Measurements from ENCODE around the gene IL4I1.

Gene IL4I1

DNA sequence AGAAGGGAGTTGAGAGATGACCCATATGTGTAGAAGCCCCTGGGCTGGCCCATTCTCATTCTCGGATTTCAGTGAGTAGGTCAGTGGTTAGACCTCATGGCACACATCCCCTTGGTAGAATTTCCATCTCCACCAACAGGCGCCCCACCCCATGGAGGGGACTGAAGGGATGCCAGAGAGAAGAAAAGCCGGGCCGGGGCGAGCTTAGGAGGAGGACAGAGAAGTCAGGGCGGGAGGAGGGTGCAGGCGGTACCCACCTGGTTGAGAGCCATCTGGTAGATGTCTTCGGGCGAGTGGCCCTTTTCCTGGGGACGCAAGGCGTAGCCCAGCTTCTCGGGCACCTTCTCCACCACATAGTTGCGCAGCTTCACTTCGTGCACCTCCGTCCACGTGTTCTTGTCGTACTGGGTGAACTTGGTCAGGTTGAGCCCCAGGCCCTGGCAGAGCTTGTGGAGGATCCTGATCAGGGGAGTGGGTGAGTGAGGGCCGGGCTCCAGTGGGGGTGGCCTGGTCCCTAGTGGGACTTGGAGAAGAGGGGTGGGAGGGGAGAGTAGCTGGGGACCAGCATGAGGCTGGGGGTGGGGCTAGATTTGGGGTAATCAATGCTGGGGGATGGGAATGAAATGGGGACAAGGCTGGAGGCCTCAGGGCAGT lies 2.5 kb downstream of the IL4I1 start:
- Histone ChIP-seq H3K9ac (peak overlapping the region in 2 of 11 experiments; percentile 29 to 82; a peak in 1 of 22 replicates), H3K9me3 (replicated peaks in 1 of 11) (peaks cover 0 to 7% (median 0%) of the 10 kb centered on the region in 11 experiments; a peak in 2 of 22 replicates), H3K27me3 (peaks cover 0 to 14% (median 0%) of the 10 kb centered on the region in 11 experiments; a peak in 6 of 22 replicates), H3K4me2 (peak overlapping the region in 4 of 11 experiments; percentile 7 to 100 (median 64); a peak in 6 of 22 replicates), H3K4me1 (peaks cover 44 to 86% (median 72%) of the 10 kb centered on the region in 10 experiments), H3K36me3 (peaks cover 0 to 32% (median 0%) of the 10 kb centered on the region in 11 experiments; a peak in 5 of 22 replicates), H3K4me3 (0 out of 20 replicates have a peak overlapping the region, but pooled peaks of 1 of the 10 experiments have one; percentile 29), H3K27ac (no peak overlapping the region), H4K20me1 (peaks cover 0 to 25% (median 7%) of the 10 kb centered on the region in 11 experiments; a peak in 11 of 22 replicates)
- no peak for TF ChIP-seq Cebpa-rat (IDR thresholded peaks at IDR 0.05)

GRCh38 chr19:49892716-49893115 lies 4.0 kb downstream of the IL4I1 start:
- Histone ChIP-seq H3K4me3 (no peak overlapping the region), H3K9me3 (replicated peaks in 1 of 11) (peaks cover 0 to 7% (median 0%) of the 10 kb centered on the region in 11 experiments; a peak in 2 of 22 replicates), H3K4me1 (peaks cover 31 to 75% (median 61%) of the 10 kb centered on the region in 10 experiments), H3K9ac (peak overlapping the region in 1 of 11 experiments; percentile 35; a peak in 1 of 22 replicates), H3K36me3 (peaks cover 0 to 39% (median 0%) of the 10 kb centered on the region in 11 experiments; a peak in 5 of 22 replicates), H3K4me2 (peak overlapping the region in 3 of 11 experiments; percentile 41 to 100 (median 88); a peak in 5 of 22 replicates), H4K20me1 (peaks cover 0 to 35% (median 7%) of the 10 kb centered on the region in 11 experiments; a peak in 11 of 22 replicates), H3K27me3 (peaks cover 0 to 14% (median 0%) of the 10 kb centered on the region in 11 experiments; a peak in 6 of 22 replicates), H3K27ac (no peak overlapping the region)
- TF ChIP-seq Cebpa-rat (IDR thresholded peaks at IDR 0.05), result no peak

DNA sequence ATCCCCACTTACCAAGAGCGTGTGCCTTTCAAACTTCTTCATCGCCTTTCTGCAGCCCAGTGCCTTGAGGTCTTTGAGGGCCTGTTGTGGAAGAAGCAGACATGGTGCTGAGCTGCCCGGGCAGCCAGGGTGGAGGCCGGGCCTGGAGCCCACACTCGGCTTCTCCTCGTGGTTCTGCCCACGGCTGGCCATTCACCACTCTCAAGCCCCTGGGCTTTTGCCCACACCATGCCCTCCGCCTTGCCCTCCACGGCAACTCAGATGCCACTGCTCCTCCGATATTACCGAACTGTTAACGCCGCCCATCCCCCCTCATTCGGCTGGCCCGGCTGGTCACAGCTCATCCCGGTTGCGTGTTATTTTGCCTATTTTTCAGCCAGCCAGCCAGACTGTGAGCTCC lies 5.3 kb downstream of the IL4I1 start:
- H3K4me1 ChIP-seq, result peaks cover 27 to 74% (median 56%) of the 10 kb centered on the region in 10 experiments
- peak overlapping the region in 9 of 11 experiments; percentile 1 to 65 (median 44); a peak in 12 of 22 replicates for H3K4me2 ChIP-seq
- peaks cover 0 to 7% (median 0%) of the 10 kb centered on the region in 11 experiments; a peak in 2 of 22 replicates for H3K9me3 ChIP-seq (replicated peaks in 1 of 11)
- H4K20me1 ChIP-seq, result peaks cover 0 to 44% (median 0%) of the 10 kb centered on the region in 11 experiments; a peak in 9 of 22 replicates
- peaks cover 0 to 14% (median 0%) of the 10 kb centered on the region in 11 experiments; a peak in 6 of 22 replicates for H3K27me3 ChIP-seq
- no peak overlapping the region for H3K4me3 ChIP-seq
- H3K27ac ChIP-seq, result peak overlapping the region in 2 of 11 experiments; percentile 27 to 42; a peak in 2 of 22 replicates
- H3K9ac ChIP-seq, result peak overlapping the region in 4 of 11 experiments; percentile 23 to 63 (median 41); a peak in 6 of 22 replicates
- no peak for TF ChIP-seq Cebpa-rat (IDR thresholded peaks at IDR 0.05)
- H3K36me3 ChIP-seq, result peaks cover 0 to 48% (median 0%) of the 10 kb centered on the region in 11 experiments; a peak in 6 of 22 replicates

DNA sequence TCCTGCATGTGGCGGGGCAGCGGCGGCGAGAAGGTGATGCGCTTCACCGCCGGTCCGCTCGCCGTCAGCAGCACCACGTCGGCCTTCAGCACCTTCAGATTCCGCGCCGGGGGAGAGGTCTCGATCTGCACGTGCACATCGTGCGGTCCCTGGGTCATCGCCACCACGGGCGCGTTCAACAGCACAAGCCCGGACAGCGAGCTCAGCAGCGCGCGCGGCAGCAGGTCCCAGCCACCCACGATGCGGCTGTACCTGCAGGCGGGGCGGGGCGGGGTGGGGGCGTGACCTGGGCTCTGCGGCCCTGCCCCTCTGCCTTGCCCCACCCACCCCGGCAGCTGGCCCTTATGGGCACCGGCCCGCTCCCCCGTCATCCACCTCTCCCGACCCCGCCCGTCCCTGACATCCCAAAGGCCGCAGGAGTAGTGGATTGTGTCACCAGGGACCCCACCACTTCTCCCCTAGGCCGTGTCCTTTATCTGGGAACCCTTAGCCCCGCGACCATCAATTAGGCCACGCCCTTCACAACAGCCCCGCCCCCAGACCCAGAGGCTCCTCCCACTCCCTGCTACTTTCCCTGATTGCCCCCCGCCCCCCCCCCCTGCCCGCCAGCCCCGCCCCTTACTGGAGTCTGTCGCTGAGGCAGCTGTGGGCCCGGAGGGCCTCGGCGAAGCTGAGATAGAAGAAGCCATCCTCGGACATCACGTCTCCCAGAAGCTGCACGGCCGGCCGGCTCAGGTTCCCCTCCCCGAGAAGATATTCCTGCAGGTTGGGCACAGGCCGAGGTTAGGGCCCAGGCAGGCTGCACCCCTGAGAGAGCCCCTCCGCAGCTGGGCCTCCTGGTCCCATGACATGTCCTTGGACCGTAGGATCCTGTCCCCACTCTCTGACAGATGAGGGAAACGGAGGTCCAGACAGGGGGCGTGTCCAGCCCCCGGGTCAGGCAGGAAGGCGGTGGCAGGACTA lies 6.1 kb downstream of the IL4I1 start:
- peak overlapping the region in 5 of 11 experiments; percentile 9 to 42 (median 25); a peak in 5 of 22 replicates for H3K27ac ChIP-seq
- peak overlapping the region; percentile 19 to 58 (median 44); a peak in 14 of 20 replicates for H3K4me3 ChIP-seq
- TF ChIP-seq Cebpa-rat (IDR thresholded peaks at IDR 0.05), result no peak
- peaks cover 0 to 44% (median 0%) of the 10 kb centered on the region in 11 experiments; a peak in 9 of 22 replicates for H4K20me1 ChIP-seq
- peaks cover 20 to 68% (median 54%) of the 10 kb centered on the region in 10 experiments for H3K4me1 ChIP-seq
- H3K9ac ChIP-seq, result peak overlapping the region in 7 of 11 experiments; percentile 26 to 63 (median 49); a peak in 9 of 22 replicates
- peaks cover 0 to 14% (median 0%) of the 10 kb centered on the region in 11 experiments; a peak in 6 of 22 replicates for H3K27me3 ChIP-seq
- H3K4me2 ChIP-seq, result peak overlapping the region; percentile 72 to 97 (median 83)
- H3K9me3 ChIP-seq (replicated peaks in 1 of 11), result peaks cover 0 to 7% (median 0%) of the 10 kb centered on the region in 11 experiments; a peak in 2 of 22 replicates
- H3K36me3 ChIP-seq, result peaks cover 0 to 55% (median 1%) of the 10 kb centered on the region in 11 experiments; a peak in 9 of 22 replicates

DNA sequence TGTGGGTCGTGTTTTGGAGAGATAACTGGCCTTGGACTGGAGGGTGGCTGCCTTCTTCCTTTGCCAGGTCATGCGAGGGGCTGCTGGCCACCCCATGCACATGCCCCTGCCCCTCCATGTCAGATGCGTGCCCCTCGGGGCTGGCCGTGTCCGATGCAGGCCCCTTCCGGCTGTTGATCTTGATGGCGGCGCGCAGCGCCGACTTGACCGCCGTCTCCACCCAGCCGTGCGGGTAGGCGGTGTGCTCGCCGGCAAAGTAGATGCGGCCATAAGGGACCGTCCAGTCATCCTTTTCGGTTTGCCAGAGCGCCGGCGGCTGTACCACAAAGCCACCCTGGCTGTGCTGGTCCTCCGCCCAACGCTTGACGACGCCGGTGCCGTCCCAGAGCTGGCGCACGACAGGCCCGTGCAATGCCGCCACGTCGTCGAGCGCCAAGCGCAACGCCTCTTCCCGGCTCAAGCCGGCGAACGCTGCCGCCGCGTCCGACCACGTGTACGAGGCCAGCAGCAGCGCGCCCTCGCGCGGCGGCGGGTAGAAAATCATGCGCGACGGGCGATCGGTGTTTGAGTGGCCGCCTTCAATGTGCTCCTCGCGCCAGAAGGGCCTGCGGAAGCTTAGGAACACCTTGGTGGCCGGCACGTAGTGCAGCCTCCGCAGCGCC lies 6.9 kb downstream of the IL4I1 start:
- Histone ChIP-seq H3K27me3 (peaks cover 0 to 14% (median 0%) of the 10 kb centered on the region in 11 experiments; a peak in 6 of 22 replicates), H3K4me3 (peak overlapping the region; percentile 19 to 58 (median 44); a peak in 14 of 20 replicates), H3K36me3 (peaks cover 0 to 63% (median 8%) of the 10 kb centered on the region in 11 experiments; a peak in 11 of 22 replicates), H3K4me2 (peak overlapping the region; percentile 72 to 97 (median 83)), H4K20me1 (peaks cover 0 to 44% (median 0%) of the 10 kb centered on the region in 11 experiments; a peak in 9 of 22 replicates), H3K4me1 (peaks cover 15 to 61% (median 50%) of the 10 kb centered on the region in 10 experiments), H3K9me3 (replicated peaks in 1 of 11) (peaks cover 0 to 7% (median 0%) of the 10 kb centered on the region in 11 experiments; a peak in 2 of 22 replicates), H3K9ac (peak overlapping the region in 6 of 11 experiments; percentile 26 to 58 (median 51); a peak in 6 of 22 replicates), H3K27ac (peak overlapping the region in 5 of 11 experiments; percentile 9 to 29 (median 25); a peak in 3 of 22 replicates)
- TF ChIP-seq Cebpa-rat (IDR thresholded peaks at IDR 0.05), result no peak

DNA sequence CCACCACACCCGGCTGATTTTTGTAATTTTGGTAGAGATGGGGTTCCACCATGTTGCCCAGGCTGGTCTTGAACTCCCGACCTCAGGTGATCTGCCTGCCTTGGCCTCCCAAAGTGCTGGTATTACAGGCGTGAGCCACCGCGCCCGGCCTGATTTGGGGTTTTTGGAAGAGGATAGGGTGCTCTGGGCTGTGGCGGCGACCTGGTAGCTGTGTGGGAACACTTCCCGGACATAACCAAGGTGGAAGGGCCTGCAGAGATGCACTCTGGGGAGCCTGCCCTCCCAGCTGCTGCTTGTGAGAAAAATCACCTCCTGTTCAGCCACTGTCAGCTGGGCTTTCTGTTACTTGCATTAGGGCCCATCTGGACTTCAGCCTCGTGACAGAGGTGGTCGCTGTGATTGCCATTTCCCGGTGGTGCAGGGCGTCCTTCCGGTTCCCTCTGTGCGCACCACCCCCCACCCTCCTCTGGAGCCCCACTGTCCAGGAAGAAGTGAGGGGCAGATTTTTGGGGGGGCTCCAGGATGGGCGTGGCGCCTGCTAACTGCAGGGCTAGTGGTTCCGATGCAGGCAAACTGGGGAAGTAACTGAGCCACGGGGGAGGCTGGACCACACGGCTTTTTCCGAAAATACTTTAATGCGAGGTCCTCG lies 7.5 kb downstream of the IL4I1 start:
- Histone ChIP-seq H4K20me1 (peaks cover 0 to 50% (median 0%) of the 10 kb centered on the region in 11 experiments; a peak in 9 of 22 replicates), H3K4me3 (no peak overlapping the region), H3K27ac (no peak overlapping the region), H3K9ac (no peak overlapping the region), H3K36me3 (peaks cover 0 to 70% (median 9%) of the 10 kb centered on the region in 11 experiments; a peak in 13 of 22 replicates), H3K9me3 (replicated peaks in 1 of 11) (peaks cover 0 to 7% (median 0%) of the 10 kb centered on the region in 11 experiments; a peak in 2 of 22 replicates), H3K27me3 (peaks cover 0 to 14% (median 0%) of the 10 kb centered on the region in 11 experiments; a peak in 6 of 22 replicates), H3K4me1 (peaks cover 20 to 62% (median 53%) of the 10 kb centered on the region in 10 experiments), H3K4me2 (peak overlapping the region in 7 of 11 experiments; percentile 72 to 97 (median 84); a peak in 10 of 22 replicates)
- TF ChIP-seq Cebpa-rat (IDR thresholded peaks at IDR 0.05), result no peak

DNA sequence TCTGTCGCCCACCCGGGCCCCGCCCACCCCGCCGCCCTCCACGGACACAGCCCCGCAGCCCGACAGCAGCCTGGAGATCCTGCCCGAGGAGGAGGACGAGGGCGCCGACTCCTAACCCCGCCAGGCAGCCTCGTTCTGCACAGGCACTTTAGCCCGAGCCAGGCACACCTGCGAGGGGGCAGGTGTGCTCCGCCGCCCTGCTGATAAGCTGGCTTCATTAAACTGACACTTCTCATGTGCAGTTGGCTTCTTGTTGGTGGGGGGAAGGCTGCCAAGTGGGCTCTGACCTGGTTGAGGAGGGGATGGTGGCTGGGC lies 8.2 kb downstream of the IL4I1 start:
- peaks cover 4 to 77% (median 16%) of the 10 kb centered on the region in 11 experiments; a peak in 21 of 22 replicates for H3K36me3 ChIP-seq
- H3K9ac ChIP-seq, result no peak overlapping the region
- peaks cover 0 to 55% (median 0%) of the 10 kb centered on the region in 11 experiments; a peak in 9 of 22 replicates for H4K20me1 ChIP-seq
- peak overlapping the region in 1 of 11 experiments; percentile 18; a peak in 1 of 22 replicates for H3K4me2 ChIP-seq
- no peak overlapping the region for H3K4me3 ChIP-seq
- H3K9me3 ChIP-seq (replicated peaks in 1 of 11), result peaks cover 0 to 7% (median 0%) of the 10 kb centered on the region in 11 experiments; a peak in 2 of 22 replicates
- H3K4me1 ChIP-seq, result peaks cover 27 to 69% (median 56%) of the 10 kb centered on the region in 10 experiments
- H3K27ac ChIP-seq, result no peak overlapping the region
- H3K27me3 ChIP-seq, result peaks cover 0 to 14% (median 0%) of the 10 kb centered on the region in 11 experiments; a peak in 6 of 22 replicates
- no peak for TF ChIP-seq Cebpa-rat (IDR thresholded peaks at IDR 0.05)

Measured in BLaER1 treated with 17β-estradiol and CSF1 and Interleukin-3, amounts not matched to agents 10 nM and 100 nM (cell line).